ENCODE results near the gene FOCAD.

GRCh38 chr9:20732118-20732517, 48.1 kb downstream of the FOCAD start:
- TF ChIP-seq CTCF (conservative IDR thresholded peaks at IDR 0.05) (no peak), EZH2 (IDR thresholded peaks at IDR 0.05; ENCODE audit: low read depth) (no peak)
